Measurements from ENCODE around the gene ACTN3.

DNA sequence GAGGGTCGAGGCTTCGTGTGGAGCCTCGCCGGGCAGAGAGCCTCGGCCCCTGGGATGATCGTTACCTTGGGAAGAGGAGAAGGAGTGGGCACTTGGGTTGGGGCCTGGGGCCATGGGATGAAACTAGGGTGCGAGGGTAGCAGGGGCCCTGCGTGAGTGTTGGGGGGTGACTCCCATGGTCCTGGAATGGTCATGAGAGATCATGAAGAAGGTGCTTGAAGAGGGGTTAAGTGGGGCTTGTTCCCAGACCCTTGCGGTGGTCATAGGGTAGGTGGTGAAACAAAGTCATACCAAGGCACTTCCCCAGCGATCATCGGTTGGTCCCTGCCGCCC lies 46.6 kb downstream of the ACTN3 start:
- no peak for TF ChIP-seq POLR2A (IDR thresholded peaks at IDR 0.05)
- TF ChIP-seq, protein P1, sequence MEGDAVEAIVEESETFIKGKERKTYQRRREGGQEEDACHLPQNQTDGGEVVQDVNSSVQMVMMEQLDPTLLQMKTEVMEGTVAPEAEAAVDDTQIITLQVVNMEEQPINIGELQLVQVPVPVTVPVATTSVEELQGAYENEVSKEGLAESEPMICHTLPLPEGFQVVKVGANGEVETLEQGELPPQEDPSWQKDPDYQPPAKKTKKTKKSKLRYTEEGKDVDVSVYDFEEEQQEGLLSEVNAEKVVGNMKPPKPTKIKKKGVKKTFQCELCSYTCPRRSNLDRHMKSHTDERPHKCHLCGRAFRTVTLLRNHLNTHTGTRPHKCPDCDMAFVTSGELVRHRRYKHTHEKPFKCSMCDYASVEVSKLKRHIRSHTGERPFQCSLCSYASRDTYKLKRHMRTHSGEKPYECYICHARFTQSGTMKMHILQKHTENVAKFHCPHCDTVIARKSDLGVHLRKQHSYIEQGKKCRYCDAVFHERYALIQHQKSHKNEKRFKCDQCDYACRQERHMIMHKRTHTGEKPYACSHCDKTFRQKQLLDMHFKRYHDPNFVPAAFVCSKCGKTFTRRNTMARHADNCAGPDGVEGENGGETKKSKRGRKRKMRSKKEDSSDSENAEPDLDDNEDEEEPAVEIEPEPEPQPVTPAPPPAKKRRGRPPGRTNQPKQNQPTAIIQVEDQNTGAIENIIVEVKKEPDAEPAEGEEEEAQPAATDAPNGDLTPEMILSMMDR (IDR thresholded peaks at IDR 0.05) = no peak

Data from heart left ventricle (tissue), 13 donors.